ENCODE results near the gene KRTAP10-8.

The KRTAP10-8 gene

DNA sequence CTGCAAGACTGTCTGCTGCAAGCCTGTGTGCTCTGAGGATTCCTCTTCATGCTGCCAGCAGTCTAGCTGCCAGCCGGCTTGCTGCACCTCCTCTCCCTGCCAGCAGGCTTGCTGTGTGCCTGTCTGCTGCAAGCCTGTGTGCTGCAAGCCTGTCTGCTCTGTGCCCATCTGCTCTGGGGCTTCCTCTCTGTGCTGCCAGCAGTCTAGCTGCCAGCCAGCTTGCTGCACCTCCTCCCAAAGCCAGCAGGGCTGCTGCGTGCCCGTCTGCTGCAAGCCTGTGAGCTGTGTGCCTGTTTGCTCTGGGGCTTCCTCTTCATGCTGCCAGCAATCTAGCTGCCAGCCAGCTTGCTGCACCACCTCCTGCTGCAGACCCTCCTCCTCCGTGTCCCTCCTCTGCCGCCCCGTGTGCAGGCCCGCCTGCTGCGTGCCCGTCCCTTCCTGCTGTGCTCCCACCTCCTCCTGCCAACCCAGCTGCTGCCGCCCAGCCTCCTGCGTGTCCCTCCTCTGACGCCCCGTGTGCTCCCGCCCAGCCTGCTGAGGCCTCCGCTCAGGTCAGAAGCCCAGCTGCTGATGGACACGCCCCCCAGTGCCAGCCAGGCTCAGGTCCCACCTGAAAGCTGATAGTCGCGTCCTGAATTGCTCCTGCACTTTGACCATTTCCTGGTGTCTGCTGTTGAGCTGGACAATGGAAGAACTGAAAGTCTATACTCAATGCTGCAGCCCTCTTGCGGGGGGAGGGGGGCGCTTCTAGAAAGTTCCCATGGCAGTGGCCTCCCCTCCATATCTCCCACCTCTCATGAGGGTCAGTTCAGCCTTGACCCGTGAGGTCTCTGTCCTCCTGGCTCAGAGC lies 37.2 kb upstream of the KRTAP10-8 start:
- Histone ChIP-seq H3K79me2 (ENCODE audit: control insufficient read depth, low read length) (no peaks in the 10 kb centered on the region), H3K9me3 (ENCODE audit: control insufficient read depth, insufficient read depth, low read length) (0 out of 2 replicates have a peak, but pooled peaks cover 3% of the 10 kb centered on the region), H3K4me3 (ENCODE audit: low read length) (no peak overlapping the region), H3K4me2 (ENCODE audit: low read length) (no peak overlapping the region), H3K27ac (ENCODE audit: low read depth, low read length) (no peak overlapping the region), H3K36me3 (ENCODE audit: control insufficient read depth, low read length) (no peaks in the 10 kb centered on the region), H3K4me1 (ENCODE audit: control insufficient read depth, low read length) (no peaks in the 10 kb centered on the region), H3K27me3 (ENCODE audit: control insufficient read depth, low read length) (no peaks in the 10 kb centered on the region), H3K9me2 (replicated peaks; ENCODE audit: control insufficient read depth, low read length) (no peaks in the 10 kb centered on the region), H3F3A (ENCODE audit: control insufficient read depth, insufficient read depth) (no peaks in the 10 kb centered on the region), H4K20me1 (ENCODE audit: control insufficient read depth, insufficient read depth, low read depth, low read length) (no peaks in the 10 kb centered on the region)
- TF ChIP-seq CTCF (IDR thresholded peaks at IDR 0.05; ENCODE audit: low read depth, low read length, poor library complexity, severe bottlenecking) (no peak), EZH2phosphoT487 (IDR thresholded peaks at IDR 0.05; ENCODE audit: borderline replicate concordance, low read length) (no peak)

- Histone ChIP-seq H3K9me2 (replicated peaks; ENCODE audit: control insufficient read depth, low read length) (no peaks in the 10 kb centered on the region), H3K27me3 (ENCODE audit: control insufficient read depth, low read length) (no peaks in the 10 kb centered on the region), H3K9me3 (ENCODE audit: control insufficient read depth, insufficient read depth, low read length) (0 out of 2 replicates have a peak, but pooled peaks cover 3% of the 10 kb centered on the region), H4K20me1 (ENCODE audit: control insufficient read depth, insufficient read depth, low read depth, low read length) (no peaks in the 10 kb centered on the region), H3K36me3 (ENCODE audit: control insufficient read depth, low read length) (no peaks in the 10 kb centered on the region), H3K27ac (ENCODE audit: low read depth, low read length) (no peak overlapping the region), H3K4me2 (ENCODE audit: low read length) (no peak overlapping the region), H3K4me1 (ENCODE audit: control insufficient read depth, low read length) (no peaks in the 10 kb centered on the region), H3F3A (ENCODE audit: control insufficient read depth, insufficient read depth) (no peaks in the 10 kb centered on the region), H3K79me2 (ENCODE audit: control insufficient read depth, low read length) (no peaks in the 10 kb centered on the region), H3K4me3 (ENCODE audit: low read length) (no peak overlapping the region)
- no peak for TF ChIP-seq EZH2phosphoT487 (IDR thresholded peaks at IDR 0.05; ENCODE audit: borderline replicate concordance, low read length)
- TF ChIP-seq CTCF (IDR thresholded peaks at IDR 0.05; ENCODE audit: low read depth, low read length, poor library complexity, severe bottlenecking), result no peak
Measured at GRCh38 chr21:44575307-44576024, 36.4 kb upstream of the KRTAP10-8 start.

- no peaks in the 10 kb centered on the region for H4K20me1 ChIP-seq (ENCODE audit: control insufficient read depth, insufficient read depth, low read depth, low read length)
- no peak overlapping the region for H3K4me3 ChIP-seq (ENCODE audit: low read length)
Measured at GRCh38 chr21:44576025-44576420, 35.9 kb upstream of the KRTAP10-8 start.

More at GRCh38 chr21:44576025-44576420, 35.9 kb upstream of the KRTAP10-8 start:
- Histone ChIP-seq H3K79me2 (ENCODE audit: control insufficient read depth, low read length) (no peaks in the 10 kb centered on the region), H3K27ac (ENCODE audit: low read depth, low read length) (no peak overlapping the region), H3F3A (ENCODE audit: control insufficient read depth, insufficient read depth) (no peaks in the 10 kb centered on the region), H3K36me3 (ENCODE audit: control insufficient read depth, low read length) (no peaks in the 10 kb centered on the region), H3K4me2 (ENCODE audit: low read length) (no peak overlapping the region), H3K9me3 (ENCODE audit: control insufficient read depth, insufficient read depth, low read length) (0 out of 2 replicates have a peak, but pooled peaks cover 3% of the 10 kb centered on the region), H3K4me1 (ENCODE audit: control insufficient read depth, low read length) (no peaks in the 10 kb centered on the region), H3K9me2 (replicated peaks; ENCODE audit: control insufficient read depth, low read length) (no peaks in the 10 kb centered on the region), H3K27me3 (ENCODE audit: control insufficient read depth, low read length) (no peaks in the 10 kb centered on the region)
- TF ChIP-seq EZH2phosphoT487 (IDR thresholded peaks at IDR 0.05; ENCODE audit: borderline replicate concordance, low read length) (no peak), CTCF (IDR thresholded peaks at IDR 0.05; ENCODE audit: low read depth, low read length, poor library complexity, severe bottlenecking) (no peak)
